ENCODE results near the gene SORT1. TPM values are rescaled to one million over a fixed set of nuclear protein-coding genes. Genes with fewer than 3 reads are reported as not detected.

SORT1 gene
- total RNA-seq, 1 donor from 2014 or later = 183 TPM

DNA sequence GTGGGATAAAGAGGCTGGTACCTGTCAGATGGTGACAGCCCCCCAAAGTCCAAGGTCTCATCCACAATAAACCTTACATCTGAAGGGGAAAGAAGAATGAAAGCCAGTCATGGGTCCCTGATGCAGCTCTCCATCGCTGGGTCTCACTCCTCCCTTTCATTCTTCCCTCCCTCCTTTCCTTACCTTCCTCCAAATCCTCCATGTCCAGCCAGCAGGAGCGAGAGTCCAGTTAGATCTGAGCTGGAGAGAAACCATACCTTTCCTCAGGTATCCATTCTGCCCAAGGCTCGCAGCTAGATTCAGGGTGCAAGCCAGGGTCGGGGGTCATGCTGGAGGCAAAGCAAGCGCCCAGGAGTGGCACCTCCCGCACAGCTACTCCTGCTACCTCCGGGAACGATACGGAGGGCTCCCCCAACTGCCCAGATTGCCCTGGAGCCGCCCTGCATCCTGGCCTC lies 115.2 kb downstream of the SORT1 start:
- H3K4me1 ChIP-seq = peaks cover 23% of the 10 kb centered on the region
- TF ChIP-seq, protein P1, sequence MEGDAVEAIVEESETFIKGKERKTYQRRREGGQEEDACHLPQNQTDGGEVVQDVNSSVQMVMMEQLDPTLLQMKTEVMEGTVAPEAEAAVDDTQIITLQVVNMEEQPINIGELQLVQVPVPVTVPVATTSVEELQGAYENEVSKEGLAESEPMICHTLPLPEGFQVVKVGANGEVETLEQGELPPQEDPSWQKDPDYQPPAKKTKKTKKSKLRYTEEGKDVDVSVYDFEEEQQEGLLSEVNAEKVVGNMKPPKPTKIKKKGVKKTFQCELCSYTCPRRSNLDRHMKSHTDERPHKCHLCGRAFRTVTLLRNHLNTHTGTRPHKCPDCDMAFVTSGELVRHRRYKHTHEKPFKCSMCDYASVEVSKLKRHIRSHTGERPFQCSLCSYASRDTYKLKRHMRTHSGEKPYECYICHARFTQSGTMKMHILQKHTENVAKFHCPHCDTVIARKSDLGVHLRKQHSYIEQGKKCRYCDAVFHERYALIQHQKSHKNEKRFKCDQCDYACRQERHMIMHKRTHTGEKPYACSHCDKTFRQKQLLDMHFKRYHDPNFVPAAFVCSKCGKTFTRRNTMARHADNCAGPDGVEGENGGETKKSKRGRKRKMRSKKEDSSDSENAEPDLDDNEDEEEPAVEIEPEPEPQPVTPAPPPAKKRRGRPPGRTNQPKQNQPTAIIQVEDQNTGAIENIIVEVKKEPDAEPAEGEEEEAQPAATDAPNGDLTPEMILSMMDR (IDR thresholded peaks at IDR 0.05) = no peak
- intact Hi-C loops (cut with DNase I) = loop anchor here (5.0 kb wide), 1 partner anchor 115 kb away; the partner anchor contains the start of gene SORT1
- ATAC-seq = no peak
- peak overlapping the region; percentile 75 for H3K4me3 ChIP-seq
- no peaks in the 10 kb centered on the region for H3K36me3 ChIP-seq
- peak overlapping the region; percentile 86 for H3K27ac ChIP-seq
- no peaks in the 10 kb centered on the region for H3K9me3 ChIP-seq
- no peaks in the 10 kb centered on the region for H3K27me3 ChIP-seq
- no peak for DNase-seq

DNA sequence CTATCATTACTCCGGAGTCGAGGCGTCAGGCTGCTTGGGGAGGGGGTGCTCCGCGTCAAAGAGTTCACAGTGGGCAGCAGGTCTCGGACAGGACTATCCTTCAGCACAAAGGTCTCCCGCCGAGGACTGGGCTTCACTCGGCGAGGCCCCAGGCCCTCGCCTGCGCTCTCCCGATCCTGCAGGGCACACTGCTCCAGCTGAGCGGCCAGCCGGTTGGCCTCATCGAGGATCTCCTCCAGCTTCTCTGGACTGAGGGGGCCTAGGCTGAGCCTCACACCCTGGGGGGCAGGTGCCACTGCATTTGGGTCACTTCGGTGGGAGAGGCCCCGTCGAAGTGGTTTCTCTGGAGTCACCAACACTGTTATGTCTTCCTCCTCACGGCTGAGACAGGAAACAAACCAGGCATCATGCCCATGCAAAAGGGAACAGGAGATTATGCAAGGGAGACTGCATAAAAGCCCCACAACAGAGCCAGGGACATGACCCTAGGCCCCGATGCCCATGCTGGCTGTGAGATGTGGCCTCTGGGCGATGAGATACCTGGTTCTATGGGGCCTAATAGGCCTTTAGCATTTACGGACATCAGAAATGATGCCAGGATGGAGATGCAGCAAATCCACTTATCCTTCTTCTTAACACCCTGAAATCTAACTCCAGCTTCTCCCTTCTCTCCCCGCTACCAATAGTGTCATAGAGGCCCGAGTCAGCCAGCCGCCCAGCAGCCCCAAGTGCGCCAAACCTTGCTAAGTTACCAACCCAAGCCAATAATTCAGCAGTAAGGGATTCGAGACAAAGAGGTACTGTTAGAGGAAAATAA lies 115.8 kb downstream of the SORT1 start:
- Histone ChIP-seq H3K27me3 (no peaks in the 10 kb centered on the region), H3K36me3 (no peaks in the 10 kb centered on the region), H3K4me1 (peaks cover 29% of the 10 kb centered on the region), H3K27ac (peak overlapping the region; percentile 42), H3K9me3 (no peaks in the 10 kb centered on the region), H3K4me3 (peak overlapping the region; percentile 75)
- DNase-seq = no peak
- TF ChIP-seq, protein P1 (IDR thresholded peaks at IDR 0.05) = no peak
- no peak for ATAC-seq
- intact Hi-C loops (cut with DNase I) = loop anchor here (5.0 kb wide), 1 partner anchor 115 kb away; the partner anchor contains the start of gene SORT1

DNA sequence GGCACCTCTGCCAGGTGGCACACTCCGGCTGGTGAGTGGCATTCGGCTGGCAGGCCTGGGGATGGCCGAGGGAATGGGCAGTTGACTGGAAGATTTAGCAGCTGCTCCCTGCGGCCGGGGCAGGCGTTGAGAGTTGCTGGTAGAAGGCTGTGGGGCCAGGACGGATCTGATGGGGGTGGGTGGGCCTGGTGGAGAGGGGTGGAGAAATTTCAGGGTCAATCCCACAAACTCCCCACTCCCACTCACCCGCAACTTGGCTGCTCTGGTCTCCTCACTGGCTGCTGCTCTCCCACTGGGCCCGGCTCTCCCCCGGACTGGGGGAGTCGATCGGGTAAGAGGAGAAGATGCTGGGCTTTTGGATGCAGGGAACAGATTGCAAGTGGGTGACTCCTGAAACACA lies 116.9 kb downstream of the SORT1 start:
- Histone ChIP-seq H3K27ac (no peak overlapping the region), H3K9me3 (no peaks in the 10 kb centered on the region), H3K36me3 (no peaks in the 10 kb centered on the region), H3K4me3 (no peak overlapping the region), H3K4me1 (peaks cover 30% of the 10 kb centered on the region), H3K27me3 (no peaks in the 10 kb centered on the region)
- ATAC-seq (no peak), DNase-seq (peak; percentile 62)
- TF ChIP-seq, protein P1 (IDR thresholded peaks at IDR 0.05) = no peak
- intact Hi-C loops (cut with DNase I) = loop anchor here (5.0 kb wide), 1 partner anchor 116 kb away; the partner anchor contains the start of gene SORT1

DNA sequence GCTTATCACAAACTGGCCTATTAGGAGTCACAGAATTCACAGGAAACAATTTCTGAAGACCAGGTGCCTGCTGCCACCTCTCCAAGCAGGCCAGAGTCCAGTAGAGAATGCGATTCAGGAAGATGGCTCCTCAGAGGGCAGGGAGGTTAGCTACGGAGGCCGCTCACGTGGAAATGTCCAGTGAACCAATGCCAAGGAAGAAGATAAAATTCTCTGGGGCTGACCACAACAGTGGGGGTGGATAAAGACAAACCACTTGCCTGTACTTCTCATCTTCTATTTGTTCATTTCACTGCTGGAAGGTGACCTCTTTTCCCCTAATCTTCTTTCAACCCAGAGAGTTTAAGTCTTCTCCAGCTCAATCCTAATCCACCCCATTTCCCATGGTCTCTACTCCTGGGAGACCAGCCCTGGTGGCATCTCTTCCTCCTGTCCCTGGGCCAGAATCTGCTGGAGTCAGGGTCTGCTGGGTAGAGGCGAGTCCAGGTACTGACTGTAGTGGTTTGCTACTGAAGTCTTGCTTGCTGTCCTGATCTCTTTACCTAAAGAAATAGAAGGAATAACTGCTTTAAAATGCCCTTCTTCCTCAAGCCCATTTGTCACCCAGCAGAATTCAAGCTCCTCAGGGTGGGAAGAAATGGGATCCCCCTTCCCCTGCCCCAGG lies 118.0 kb downstream of the SORT1 start:
- intact Hi-C loops (cut with DNase I) = loop anchor here (5.0 kb wide), 1 partner anchor 118 kb away; the partner anchor contains the start of gene SORT1
- H3K36me3 ChIP-seq = no peaks in the 10 kb centered on the region
- no peak overlapping the region for H3K4me3 ChIP-seq
- H3K27me3 ChIP-seq = no peaks in the 10 kb centered on the region
- DNase-seq = no peak
- TF ChIP-seq, protein P1 (IDR thresholded peaks at IDR 0.05) = no peak
- ATAC-seq = no peak
- H3K27ac ChIP-seq = no peak overlapping the region
- H3K9me3 ChIP-seq = no peaks in the 10 kb centered on the region
- peaks cover 38% of the 10 kb centered on the region for H3K4me1 ChIP-seq

DNA sequence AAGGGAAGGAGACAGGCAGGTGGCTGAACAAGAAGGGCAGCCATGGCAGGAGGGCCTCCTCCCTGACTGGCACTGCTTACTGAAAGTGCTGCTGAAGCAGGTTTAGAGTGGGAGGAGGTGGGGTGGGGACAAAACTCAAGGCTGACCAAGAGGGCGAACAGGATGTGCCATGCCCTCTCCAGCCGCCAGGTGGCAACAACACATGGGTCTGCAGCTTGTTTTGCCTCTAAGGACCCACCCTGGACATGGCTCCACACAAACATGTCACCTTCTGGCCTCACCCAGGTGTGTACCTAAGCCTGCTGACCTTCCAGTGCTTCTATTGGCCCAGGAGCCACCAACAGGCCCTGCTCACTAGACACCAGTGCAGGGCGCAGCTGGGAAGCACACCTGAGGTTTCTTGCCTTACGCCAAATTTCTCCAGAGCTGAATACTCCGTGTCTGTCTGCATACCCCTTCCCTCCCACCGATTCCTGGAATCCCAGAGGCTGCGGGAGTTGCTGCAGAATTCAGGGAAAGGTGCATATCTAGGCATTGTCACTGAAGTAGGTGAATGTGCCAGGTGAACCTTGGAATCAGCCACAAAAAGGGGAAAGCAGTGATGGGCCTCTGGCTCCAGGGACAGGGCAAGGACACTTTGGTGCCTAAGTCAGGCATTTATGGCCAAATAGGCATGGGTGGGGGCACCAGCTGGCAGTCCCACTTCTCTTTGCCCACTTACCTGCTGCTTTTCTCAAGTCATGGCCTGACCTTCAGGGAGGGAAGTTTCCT lies 120.1 kb downstream of the SORT1 start:
- H3K27ac ChIP-seq = peak overlapping the region; percentile 49
- H3K4me1 ChIP-seq = peaks cover 30% of the 10 kb centered on the region
- intact Hi-C loops (cut with DNase I) = no loop called here
- no peaks in the 10 kb centered on the region for H3K9me3 ChIP-seq
- DNase-seq = peak; percentile 93
- H3K36me3 ChIP-seq = no peaks in the 10 kb centered on the region
- TF ChIP-seq, protein P1 (IDR thresholded peaks at IDR 0.05) = peak; percentile 94
- peak; percentile 87 for ATAC-seq
- H3K27me3 ChIP-seq = no peaks in the 10 kb centered on the region
- no peak overlapping the region for H3K4me3 ChIP-seq

Measured in upper lobe of right lung (tissue), 1 donor.